PFSK-1 (cell line): ENCODE data around the gene CRISP2.

Source experiments
- POLR2AphosphoS5 ChIP-seq: IDR thresholded peaks from 2 replicates; pipeline ENCODE4 v1.6.1; 2012; ENCODE audit warnings: low read depth, mild to moderate bottlenecking, control low read depth, low read length, moderate library complexity
- SIN3A ChIP-seq: IDR thresholded peaks from 2 replicates; pipeline ENCODE4 v1.6.1; 2012; ENCODE audit warnings: mild to moderate bottlenecking, low read length, moderate library complexity, borderline replicate concordance; ENCODE audit not compliant: insufficient read depth

GRCh38 chr6:49739423-49739822, 26.1 kb upstream of the CRISP2 start:
- TF ChIP-seq SIN3A (no peak), POLR2AphosphoS5 (no peak)
